Measurements from ENCODE around the gene PRKAG1.
A peak's percentile ranks its signal among the peaks of the same experiment; 100 is the strongest.
"Not testable (repeated sequence)": the region's sequence is repeated elsewhere in the genome, so short reads cannot be mapped to it uniquely, and the experiment has no call there.

The PRKAG1 gene

GRCh38 chr12:49018261-49019119 is at the start of gene PRKAG1:
TSS of gene PRKAG1 (minus strand) at chr12:49018776. CDS start at chr12:49018740, 36 bp downstream.
- peak; percentile 90 to 93 for DNase-seq (ENCODE audit: low read depth in 2 of 2)

- DNase-seq (ENCODE audit: low read depth in 2 of 2), result no peak
Observed at GRCh38 chr12:49066120-49066519, 47.5 kb upstream of the PRKAG1 start.

- no peak for DNase-seq (ENCODE audit: low read depth in 2 of 2)
Observed at GRCh38 chr12:49064767-49065152, 46.2 kb upstream of the PRKAG1 start.

- not testable (repeated sequence) for DNase-seq (ENCODE audit: low read depth in 2 of 2)
Observed at GRCh38 chr12:49061916-49062315, 43.3 kb upstream of the PRKAG1 start.

- no peak for DNase-seq (ENCODE audit: low read depth in 2 of 2)
Observed at GRCh38 chr12:49061157-49061650, 42.6 kb upstream of the PRKAG1 start.

- peak; percentile 91 to 93 for DNase-seq (ENCODE audit: low read depth in 2 of 2)
Observed at GRCh38 chr12:49060237-49061156, 41.9 kb upstream of the PRKAG1 start, which contains the start of gene KMT2D. TSS of gene KMT2D (minus strand) at chr12:49060794. CDS start at chr12:49055324, 5,470 bp downstream.

- no peak for DNase-seq (ENCODE audit: low read depth in 2 of 2)
Observed at GRCh38 chr12:49059299-49060171, 41.0 kb upstream of the PRKAG1 start.

GRCh38 chr12:49059045-49059298 is 40.4 kb upstream of the PRKAG1 start:
- DNase-seq (ENCODE audit: low read depth in 2 of 2), result no peak

- DNase-seq (ENCODE audit: low read depth in 2 of 2), result no peak
Observed at GRCh38 chr12:49058366-49059044, 39.9 kb upstream of the PRKAG1 start.

GRCh38 chr12:49057888-49058287 is 39.3 kb upstream of the PRKAG1 start:
- no peak for DNase-seq (ENCODE audit: low read depth in 2 of 2)

GRCh38 chr12:49055978-49056754 is 37.6 kb upstream of the PRKAG1 start:
- DNase-seq (ENCODE audit: low read depth in 2 of 2), result peak; percentile 17 to 20

GRCh38 chr12:49055092-49055491 is 36.5 kb upstream of the PRKAG1 start:
- no peak for DNase-seq (ENCODE audit: low read depth in 2 of 2)

GRCh38 chr12:49054524-49054923 is 35.9 kb upstream of the PRKAG1 start:
- DNase-seq (ENCODE audit: low read depth in 2 of 2), result no peak

GRCh38 chr12:49054096-49054495 is 35.5 kb upstream of the PRKAG1 start:
- DNase-seq (ENCODE audit: low read depth in 2 of 2), result no peak

GRCh38 chr12:49052451-49053208 is 34.1 kb upstream of the PRKAG1 start:
- DNase-seq (ENCODE audit: low read depth in 2 of 2), result no peak

GRCh38 chr12:49051777-49052438 is 33.3 kb upstream of the PRKAG1 start:
- DNase-seq (ENCODE audit: low read depth in 2 of 2), result no peak

GRCh38 chr12:49051373-49051764 is 32.8 kb upstream of the PRKAG1 start:
- DNase-seq (ENCODE audit: low read depth in 2 of 2), result no peak

- DNase-seq (ENCODE audit: low read depth in 2 of 2), result no peak
Observed at GRCh38 chr12:49050507-49051372, 32.2 kb upstream of the PRKAG1 start.

Data from fibroblast of skin of left biceps (primary cell).